H1 (cell line): ENCODE measurements around the gene RASL10A. TPM values are rescaled to one million over a fixed set of nuclear protein-coding genes. Genes with fewer than 3 reads are reported as not detected.

ENCODE experiments used
- CTCF ChIA-PET: fragments of 300-600 bp; sonication (Branson Sonifier 250); formaldehyde crosslinking; loops from one replicate; lab custom pipeline; 2021; ENCODE audit not compliant: partially characterized antibody; lab: Charles Lee
- POLR2A ChIA-PET: fragments of 300-600 bp; sonication (Branson Sonifier 250); formaldehyde crosslinking; loops from one replicate; lab custom pipeline; 2021; ENCODE audit warnings: inconsistent platforms; ENCODE audit not compliant: partially characterized antibody; lab: Charles Lee
- DNase-seq, 2 experiments: peaks; one replicate each; pipeline versions ENCODE4 v3.0.0 to v3.0.0-alpha.2; 2010 to 2022; ENCODE audit warnings: low spot score in 2 of 2, low read depth in 1 of 2, mixed read lengths in 1 of 2
- FAIRE-seq: peaks from 2 replicates; lab custom pipeline; 2011; peaks lifted over from hg19 to GRCh38; lab: Jason Lieb, UNC
- H2AFZ ChIP-seq: 2 replicates; pipeline ENCODE4 v1.8.1; 2012; ENCODE audit warnings: low read length, inconsistent platforms
- H2AK5ac ChIP-seq: 2 replicates; pipeline ENCODE4 v1.6.1; 2013; ENCODE audit warnings: low read depth, low read length
- H2BK120ac ChIP-seq: replicated peaks from 2 replicates; pipeline ENCODE3; 2013; ENCODE audit warnings: low read depth, low read length, inconsistent platforms
- H2BK12ac ChIP-seq: 2 replicates; pipeline ENCODE4 v1.6.1; 2013; ENCODE audit warnings: low read depth, low read length
- H2BK15ac ChIP-seq: 2 replicates; pipeline ENCODE4 v1.6.1; 2013; ENCODE audit warnings: low read length
- H2BK20ac ChIP-seq: 2 replicates; pipeline ENCODE4 v1.6.1; 2013; ENCODE audit warnings: low read length
- H2BK5ac ChIP-seq: 2 replicates; pipeline ENCODE4 v1.6.1; 2013; ENCODE audit warnings: low read depth, low read length
- H3K14ac ChIP-seq: 2 replicates; pipeline ENCODE4 v1.6.1; 2013; ENCODE audit warnings: inconsistent platforms; ENCODE audit not compliant: insufficient read length
- H3K18ac ChIP-seq: 2 replicates; pipeline ENCODE4 v1.6.1; 2013; ENCODE audit warnings: low read length; ENCODE audit errors: extremely low read depth
- H3K23ac ChIP-seq: 2 replicates; pipeline ENCODE4 v1.6.1; 2013; ENCODE audit warnings: inconsistent platforms; ENCODE audit not compliant: insufficient read length
- H3K23me2 ChIP-seq: 2 replicates; pipeline ENCODE4 v1.6.1; 2013; ENCODE audit warnings: low read depth, low read length
- H3K27ac ChIP-seq: 2 replicates; pipeline ENCODE4 v1.6.1; 2011; ENCODE audit warnings: low read depth, low read length, inconsistent platforms
- H3K27me3 ChIP-seq, 4 experiments: replicated peaks in 1 of 4; 1 replicate in 1 of 4; 2 replicates in 3 of 4; pipeline versions ENCODE4 v1.6.1 to v1.8.1; 2011 to 2013; ENCODE audit warnings: low read length in 3 of 4, mild to moderate bottlenecking in 3 of 4, inconsistent platforms in 2 of 4, mixed read lengths in 2 of 4, moderate library complexity in 1 of 4; ENCODE audit not compliant: control insufficient read depth in 3 of 4, insufficient read depth in 3 of 4; ENCODE audit errors: extremely low read depth in 1 of 4
- H3K36me3 ChIP-seq, 4 experiments: 2 replicates each; pipeline versions ENCODE4 v1.6.1 to v1.8.1; 2011 to 2013; ENCODE audit warnings: mild to moderate bottlenecking in 4 of 4, low read length in 3 of 4, moderate library complexity in 2 of 4, control low read depth in 1 of 4, inconsistent platforms in 1 of 4; ENCODE audit not compliant: insufficient read depth in 4 of 4, control insufficient read depth in 2 of 4
- H3K4ac ChIP-seq: replicated peaks from 2 replicates; pipeline ENCODE3; 2013; ENCODE audit warnings: low read length, low read depth, mixed read lengths, inconsistent platforms; ENCODE audit not compliant: insufficient read length
- H3K4me1 ChIP-seq, 4 experiments: replicated peaks in 1 of 4; 1 replicate in 1 of 4; 2 replicates in 3 of 4; pipeline versions ENCODE4 v1.6.1 to v1.8.1; 2011 to 2013; ENCODE audit warnings: low read length in 3 of 4, inconsistent platforms in 2 of 4, mixed read lengths in 1 of 4; ENCODE audit not compliant: insufficient read depth in 4 of 4, control insufficient read depth in 3 of 4
- H3K4me2 ChIP-seq, 2 experiments: 2 replicates each; pipeline versions ENCODE4 v1.6.1 to v1.8.1; 2011 to 2013; ENCODE audit warnings: low read depth in 2 of 2, low read length in 2 of 2, control low read depth in 1 of 2, inconsistent platforms in 1 of 2, mild to moderate bottlenecking in 1 of 2; ENCODE audit not compliant: insufficient read depth in 1 of 2
- H3K4me3 ChIP-seq, 4 experiments: fragments of 200-600, 300-600 bp in 1 of 4; sonication (generic), shearing (Covaris generic), sonication (Bioruptor Twin) in 1 of 4; 2 replicates each; pipeline versions ENCODE4 v1.5.1 to v1.8.1; 2011 to 2016; ENCODE audit warnings: low read length in 4 of 4, low read depth in 3 of 4, control low read depth in 2 of 4, inconsistent platforms in 2 of 4, mild to moderate bottlenecking in 2 of 4, mixed read lengths in 1 of 4, moderate library complexity in 1 of 4; ENCODE audit not compliant: insufficient read depth in 2 of 4; ENCODE audit errors: extremely low read depth in 1 of 4
- H3K56ac ChIP-seq: replicated peaks from 2 replicates; pipeline ENCODE3; 2013; ENCODE audit warnings: low read depth, mild to moderate bottlenecking, mixed read lengths, low read length, inconsistent platforms; ENCODE audit not compliant: insufficient read length
- H3K79me1 ChIP-seq: 2 replicates; pipeline ENCODE4 v1.6.1; 2013; ENCODE audit warnings: low read depth, low read length, control low read depth
- H3K79me2 ChIP-seq, 2 experiments: 2 replicates each; pipeline versions ENCODE4 v1.6.1 to v1.8.1; 2012 to 2013; ENCODE audit warnings: low read length in 2 of 2, mild to moderate bottlenecking in 2 of 2, inconsistent platforms in 1 of 2; ENCODE audit not compliant: insufficient read depth in 2 of 2, control insufficient read depth in 1 of 2
- H3K9ac ChIP-seq, 4 experiments: replicated peaks in 1 of 4; 1 replicate in 1 of 4; 2 replicates in 3 of 4; pipeline versions ENCODE4 v1.6.1 to v1.8.1; 2011 to 2013; ENCODE audit warnings: low read depth in 3 of 4, low read length in 3 of 4, control low read depth in 2 of 4, mild to moderate bottlenecking in 2 of 4, moderate library complexity in 2 of 4, inconsistent platforms in 1 of 4; ENCODE audit errors: extremely low read depth in 1 of 4
- H3K9me3 ChIP-seq, 2 experiments: 2 replicates each; pipeline versions ENCODE4 v1.6.1 to v1.8.1; 2012 to 2013; ENCODE audit warnings: mild to moderate bottlenecking in 2 of 2, moderate library complexity in 2 of 2, control low read depth in 1 of 2, inconsistent platforms in 1 of 2, low read depth in 1 of 2, low read length in 1 of 2, mixed read lengths in 1 of 2; ENCODE audit not compliant: insufficient read depth in 2 of 2
- H4K20me1 ChIP-seq, 2 experiments: replicated peaks in 1 of 2; 2 replicates each; pipeline versions ENCODE3 to v1.8.1; 2011 to 2013; ENCODE audit warnings: inconsistent platforms in 2 of 2, low read length in 2 of 2, mild to moderate bottlenecking in 1 of 2; ENCODE audit not compliant: insufficient read depth in 2 of 2, control insufficient read depth in 1 of 2
- H4K5ac ChIP-seq: 2 replicates; pipeline ENCODE4 v1.6.1; 2013; ENCODE audit warnings: low read length, low read depth, mixed read lengths, inconsistent platforms; ENCODE audit not compliant: insufficient read length
- H4K8ac ChIP-seq: 2 replicates; pipeline ENCODE4 v1.8.0; 2013; ENCODE audit warnings: mild to moderate bottlenecking, moderate library complexity, low read length, inconsistent platforms; ENCODE audit not compliant: insufficient read depth; ENCODE audit errors: extremely low read depth
- H4K91ac ChIP-seq: replicated peaks from 2 replicates; pipeline ENCODE3; 2013; ENCODE audit warnings: low read length, mixed read lengths, inconsistent platforms; ENCODE audit not compliant: insufficient read length
- BCL11A ChIP-seq, 2 experiments: IDR thresholded peaks; one replicate each; pipeline ENCODE4 v1.6.1; 2011; ENCODE audit warnings: low read depth in 2 of 2, low read length in 2 of 2, mild to moderate bottlenecking in 2 of 2
- CBX5 ChIP-seq: fragments of 300-800, 300-1000 bp; sonication (generic); IDR thresholded peaks from 2 replicates; pipeline ENCODE4 v1.7.1; 2016; ENCODE audit warnings: antibody characterized with exemption, low read length, low read depth
- CEBPB ChIP-seq: IDR thresholded peaks from 2 replicates; pipeline ENCODE4 v1.6.1; 2012; ENCODE audit warnings: low read depth, low read length
- CTCF ChIP-seq, 3 experiments: IDR thresholded peaks; 1 replicate in 2 of 3; 2 replicates in 1 of 3; pipeline versions ENCODE4 v1.5.1 to v1.6.1; 2011; ENCODE audit warnings: low read length in 3 of 3, mild to moderate bottlenecking in 3 of 3, inconsistent platforms in 2 of 3, low read depth in 1 of 3, moderate library complexity in 1 of 3; ENCODE audit not compliant: insufficient read depth in 1 of 3; ENCODE audit errors: control extremely low read depth in 1 of 3
- EGR1 ChIP-seq: IDR thresholded peaks from 2 replicates; pipeline ENCODE4 v1.6.1; 2011; ENCODE audit warnings: low read depth, low read length, borderline replicate concordance
- EZH2 ChIP-seq: fragments of 200-600 bp; sonication (generic); IDR thresholded peaks from 2 replicates; pipeline ENCODE4 v1.7.1; 2012; ENCODE audit warnings: low read depth, mild to moderate bottlenecking, moderate library complexity, low read length, inconsistent platforms; ENCODE audit not compliant: severe bottlenecking
- KDM1A ChIP-seq: fragments of 200-600, 300-600 bp; sonication (generic); IDR thresholded peaks from 2 replicates; pipeline ENCODE4 v1.7.1; 2016; ENCODE audit warnings: mild to moderate bottlenecking, low read length, borderline replicate concordance
- KDM5A ChIP-seq: fragments of 200-600 bp; IDR thresholded peaks from 2 replicates; pipeline ENCODE4 v1.7.1; 2012; ENCODE audit warnings: mild to moderate bottlenecking, low read length, inconsistent platforms, mixed read lengths
- RBBP5 ChIP-seq: IDR thresholded peaks from 2 replicates; pipeline ENCODE4 v1.7.1; 2012; ENCODE audit warnings: low read depth, mild to moderate bottlenecking, inconsistent platforms, low read length, moderate library complexity, borderline replicate concordance
- SP1 ChIP-seq: IDR thresholded peaks from 2 replicates; pipeline ENCODE4 v1.6.1; 2011; ENCODE audit warnings: low read depth, low read length
- TBP ChIP-seq: IDR thresholded peaks from 2 replicates; pipeline ENCODE4 v1.6.1; 2011; ENCODE audit warnings: low read depth, low read length, improper control_type of control experiment
- TCF12 ChIP-seq: IDR thresholded peaks from 2 replicates; pipeline ENCODE4 v1.6.1; 2011; ENCODE audit warnings: low read depth, mild to moderate bottlenecking, low read length
- TEAD4 ChIP-seq: IDR thresholded peaks from 2 replicates; pipeline ENCODE4 v1.6.1; 2012; ENCODE audit warnings: low read depth, low read length, inconsistent platforms, mixed read lengths
- WGBS, 2 experiments: shearing (Covaris generic) in 1 of 2; methylation state at CpG; one replicate each; pipeline versions ENCODE4 v1.1.6 to v1.1.7; 2013 to 2015; ENCODE audit warnings: low lambda C conversion rate in 2 of 2, mixed read lengths in 2 of 2, inconsistent platforms in 1 of 2, low coverage in 1 of 2, missing lambda C conversion rate in 1 of 2; ENCODE audit not compliant: insufficient replicate concordance in 2 of 2, insufficient coverage in 1 of 2, insufficient read length in 1 of 2; ENCODE audit errors: extremely low coverage in 1 of 2, missing lambda C conversion rate in 1 of 2; 5-methylcytosine and 5-hydroxymethylcytosine counted together
- polyA plus RNA-seq, 7 experiments: library from polyadenylated mRNA; depleted of rRNA in 3 of 7; stranded (reverse) in 5 of 7; unstranded in 2 of 7; fragments of >200 nt in 5 of 7; fragments of 200-250 nt in 2 of 7; gene quantifications; 1 replicate in 5 of 7; 2 replicates in 1 of 7; 4 replicates in 1 of 7; pipeline versions ENCODE4 v1.2.1 to v1.2.3, GENCODE V29; 2011 to 2013; ENCODE audit warnings: missing spikeins in 2 of 7, mixed read lengths in 2 of 7
- total RNA-seq: library from RNA; stranded (reverse); fragmentation: NEBNext Ultra II Directional; extraction: Animal tissue kit (Norgen Biotek cat#: 25700); gene quantifications from 2 replicates; pipeline ENCODE4 v1.2.1, GENCODE V29; 2021

The RASL10A gene
- total and polyA plus RNA-seq, 2 of the 8 experiments (the other 6 are each of a cell fraction or from before 2014, with no cell fraction given) = 1.1 to 1.5 TPM

- H2AK5ac ChIP-seq = no peak overlapping the region
- H2BK5ac ChIP-seq = no peak overlapping the region
- H3K56ac ChIP-seq = no peak overlapping the region
- no peak overlapping the region for H3K4me2 ChIP-seq
- no peak overlapping the region for H4K5ac ChIP-seq
- H4K20me1 ChIP-seq = peaks cover 6 to 15% of the 10 kb centered on the region in 2 experiments
- no peak overlapping the region for H3K27ac ChIP-seq
- H3K79me1 ChIP-seq = no peaks in the 10 kb centered on the region
- peaks cover 0 to 7% (median 2%) of the 10 kb centered on the region in 4 experiments; a peak in 5 of 7 replicates for H3K4me1 ChIP-seq
- no peak overlapping the region for H2AFZ ChIP-seq
- no peak overlapping the region for H3K23ac ChIP-seq
- no peaks in the 10 kb centered on the region for H3K79me2 ChIP-seq
- H2BK12ac ChIP-seq = no peak overlapping the region
- ChIA-PET POLR2A (interaction anchor here (0.7 to 9.1 kb wide), 11 partner anchors 10 to 251 kb away, joined by 3 to 147 read pairs (median 9); partner anchors contain the start of genes EWSR1, RHBDD3 and THOC5), CTCF (interaction anchor here (1.5 to 4.8 kb wide), 5 partner anchors 7 to 18 kb away, joined by 4 to 41 read pairs (median 8); no protein-coding TSS in a partner anchor)
- H3K18ac ChIP-seq = no peak overlapping the region
- no peak for DNase-seq
- H2BK20ac ChIP-seq = no peak overlapping the region
- H3K14ac ChIP-seq = no peak overlapping the region
- no peak for FAIRE-seq
- no peak overlapping the region for H4K8ac ChIP-seq
- no peak overlapping the region for H3K4ac ChIP-seq
- peaks cover 4% of the 10 kb centered on the region; the same call in 1 of the 2 replicates for H3K23me2 ChIP-seq
- no peak overlapping the region for H2BK120ac ChIP-seq
- H4K91ac ChIP-seq = no peak overlapping the region
- no peak overlapping the region for H3K4me3 ChIP-seq
- H3K36me3 ChIP-seq = peaks cover 24 to 37% (median 25%) of the 10 kb centered on the region in 4 experiments
- H2BK15ac ChIP-seq = no peak overlapping the region
- no peaks in the 10 kb centered on the region for H3K9me3 ChIP-seq
- WGBS, 2 experiments = 92% methylated on average over 2 of the region's 2 CpGs; no CpG with 5 or more reads in 1 of the 2 experiments
- H3K27me3 ChIP-seq = peaks cover 0 to under 1% (median 0%) of the 10 kb centered on the region in 4 experiments; a peak in 1 of 7 replicates
- no peak overlapping the region for H3K9ac ChIP-seq
- TF ChIP-seq EZH2 (no peak), SP1 (no peak), EGR1 (no peak), TCF12 (no peak), BCL11A (IDR thresholded peaks at IDR 0.05; ENCODE audit: low read depth in 2 of 2, low read length in 2 of 2) (no peak), CBX5 (no peak), CTCF (IDR thresholded peaks at IDR 0.05; ENCODE audit: control extremely low read depth in 1 of 3, insufficient read depth in 1 of 3, low read depth in 1 of 3, low read length in 3 of 3) (no peak), TBP (no peak), KDM5A (no peak), RBBP5 (no peak), CEBPB (no peak), KDM1A (no peak), TEAD4 (no peak)
Measured at GRCh38 chr22:29302402-29302680, 13.2 kb downstream of the RASL10A start.
